Measurements from ENCODE around the gene IARS1. TPM values are rescaled to one million over a fixed set of nuclear protein-coding genes. Genes with fewer than 3 reads are reported as not detected.
A peak's percentile ranks its signal among the peaks of the same experiment; 100 is the strongest.

The IARS1 gene
- total and polyA plus RNA-seq, 2 experiments from 2014 or later = 105 to 310 TPM

- no peaks in the 10 kb centered on the region for H3K9me2 ChIP-seq (ENCODE audit: insufficient read depth)
- no peak for DNase-seq (ENCODE audit: low spot score)
- peaks cover 62% of the 10 kb centered on the region for H3K36me3 Mint-ChIP-seq (ENCODE audit: low read depth)
- H3K4me2 ChIP-seq = no peak overlapping the region; the same call in 1 of the 2 replicates
- 0 out of 2 replicates have a peak, but pooled peaks cover 3% of the 10 kb centered on the region for H3F3A ChIP-seq (replicated peaks; ENCODE audit: low read depth)
- peak overlapping the region; percentile 2; the same call in 2 of the 3 replicates for H3K4me3 Mint-ChIP-seq
- no peaks in the 10 kb centered on the region for H3K27me3 ChIP-seq (ENCODE audit: insufficient read depth)
- no peaks in the 10 kb centered on the region; the same call in 1 of the 2 replicates for H4K20me1 ChIP-seq (replicated peaks; ENCODE audit: insufficient read depth)
- H3K4me1 Mint-ChIP-seq = peaks cover 17% of the 10 kb centered on the region
- ATAC-seq = no peak
- peaks cover 2% of the 10 kb centered on the region; the same call in 2 of the 3 replicates for H3K9me3 Mint-ChIP-seq
- H3K27me3 Mint-ChIP-seq (ENCODE audit: insufficient read depth, low read depth, poor library complexity) = peaks cover 10% of the 10 kb centered on the region
- peaks cover 13% of the 10 kb centered on the region; the same call in 1 of the 2 replicates for H3K4me1 ChIP-seq (ENCODE audit: insufficient read depth)
- H2AFZ ChIP-seq = no peak overlapping the region
- TF ChIP-seq ZNF331 (CRISPR knock-in tag; IDR thresholded peaks at IDR 0.05; ENCODE audit: low read depth) (no peak), POLR2AphosphoS5 (IDR thresholded peaks at IDR 0.05; ENCODE audit: low read depth) (no peak)
- peak overlapping the region; percentile 67; the same call in 1 of the 2 replicates for H3K27ac ChIP-seq (ENCODE audit: low read depth)
- H3K27ac Mint-ChIP-seq = 0 out of 2 replicates have a peak overlapping the region, but pooled peaks have one; percentile 22
- peaks cover 39% of the 10 kb centered on the region for H3K36me3 ChIP-seq (ENCODE audit: insufficient read depth)
- no peak overlapping the region for H3K4me3 ChIP-seq
- peaks cover 35% of the 10 kb centered on the region for H3K79me2 ChIP-seq (replicated peaks; ENCODE audit: insufficient read depth)
These were observed 1.8 kb upstream of the IARS1 start for GRCh38 chr9:92295240-92295790.

- H4K20me1 ChIP-seq (replicated peaks; ENCODE audit: insufficient read depth) = peaks cover 5% of the 10 kb centered on the region; the same call in 1 of the 2 replicates
- peak overlapping the region; percentile 82 for H3K4me2 ChIP-seq
- no peaks in the 10 kb centered on the region for H3K9me2 ChIP-seq (ENCODE audit: insufficient read depth)
- H3K4me3 Mint-ChIP-seq = peak overlapping the region; percentile 96
- H3K4me1 ChIP-seq (ENCODE audit: insufficient read depth) = peaks cover 13% of the 10 kb centered on the region; the same call in 1 of the 2 replicates
- H3K4me1 Mint-ChIP-seq = peaks cover 17% of the 10 kb centered on the region
- peaks cover 10% of the 10 kb centered on the region for H3K27me3 Mint-ChIP-seq (ENCODE audit: insufficient read depth, low read depth, poor library complexity)
- peak overlapping the region; percentile 82 for H3K27ac ChIP-seq (ENCODE audit: low read depth)
- peak overlapping the region; percentile 78; the same call in 1 of the 2 replicates for H2AFZ ChIP-seq
- ATAC-seq (peak; percentile 40), DNase-seq (ENCODE audit: low spot score) (peak; percentile 21)
- peaks cover 45% of the 10 kb centered on the region for H3K79me2 ChIP-seq (replicated peaks; ENCODE audit: insufficient read depth)
- peaks cover 67% of the 10 kb centered on the region for H3K36me3 Mint-ChIP-seq (ENCODE audit: low read depth)
- H3K27ac Mint-ChIP-seq = peak overlapping the region; percentile 99
- peak overlapping the region; percentile 92 for H3K4me3 ChIP-seq
- peaks cover 31% of the 10 kb centered on the region for H3K36me3 ChIP-seq (ENCODE audit: insufficient read depth)
- H3F3A ChIP-seq (replicated peaks; ENCODE audit: low read depth) = 0 out of 2 replicates have a peak, but pooled peaks cover 3% of the 10 kb centered on the region
- peaks cover 2% of the 10 kb centered on the region; the same call in 2 of the 3 replicates for H3K9me3 Mint-ChIP-seq
- H3K27me3 ChIP-seq (ENCODE audit: insufficient read depth) = no peaks in the 10 kb centered on the region
- TF ChIP-seq CTCF (conservative IDR thresholded peaks at IDR 0.05; ENCODE audit: low read depth in 2 of 2) (no peak), JUNB (IDR thresholded peaks at IDR 0.05; ENCODE audit: unreplicated experiment) (no peak), ETS1 (IDR thresholded peaks at IDR 0.05) (no peak), NANOG (IDR thresholded peaks at IDR 0.05; ENCODE audit: borderline replicate concordance) (no peak), EZH2phosphoT487 (IDR thresholded peaks at IDR 0.05; ENCODE audit: unreplicated experiment) (no peak), ZNF114 (CRISPR knock-in tag; IDR thresholded peaks at IDR 0.05) (no peak), POLR2AphosphoS5 (IDR thresholded peaks at IDR 0.05; ENCODE audit: low read depth) (no peak), CREB1 (CRISPR knock-in tag; IDR thresholded peaks at IDR 0.05; ENCODE audit: low read depth) (no peak)
- TF ChIP-seq, protein P1, sequence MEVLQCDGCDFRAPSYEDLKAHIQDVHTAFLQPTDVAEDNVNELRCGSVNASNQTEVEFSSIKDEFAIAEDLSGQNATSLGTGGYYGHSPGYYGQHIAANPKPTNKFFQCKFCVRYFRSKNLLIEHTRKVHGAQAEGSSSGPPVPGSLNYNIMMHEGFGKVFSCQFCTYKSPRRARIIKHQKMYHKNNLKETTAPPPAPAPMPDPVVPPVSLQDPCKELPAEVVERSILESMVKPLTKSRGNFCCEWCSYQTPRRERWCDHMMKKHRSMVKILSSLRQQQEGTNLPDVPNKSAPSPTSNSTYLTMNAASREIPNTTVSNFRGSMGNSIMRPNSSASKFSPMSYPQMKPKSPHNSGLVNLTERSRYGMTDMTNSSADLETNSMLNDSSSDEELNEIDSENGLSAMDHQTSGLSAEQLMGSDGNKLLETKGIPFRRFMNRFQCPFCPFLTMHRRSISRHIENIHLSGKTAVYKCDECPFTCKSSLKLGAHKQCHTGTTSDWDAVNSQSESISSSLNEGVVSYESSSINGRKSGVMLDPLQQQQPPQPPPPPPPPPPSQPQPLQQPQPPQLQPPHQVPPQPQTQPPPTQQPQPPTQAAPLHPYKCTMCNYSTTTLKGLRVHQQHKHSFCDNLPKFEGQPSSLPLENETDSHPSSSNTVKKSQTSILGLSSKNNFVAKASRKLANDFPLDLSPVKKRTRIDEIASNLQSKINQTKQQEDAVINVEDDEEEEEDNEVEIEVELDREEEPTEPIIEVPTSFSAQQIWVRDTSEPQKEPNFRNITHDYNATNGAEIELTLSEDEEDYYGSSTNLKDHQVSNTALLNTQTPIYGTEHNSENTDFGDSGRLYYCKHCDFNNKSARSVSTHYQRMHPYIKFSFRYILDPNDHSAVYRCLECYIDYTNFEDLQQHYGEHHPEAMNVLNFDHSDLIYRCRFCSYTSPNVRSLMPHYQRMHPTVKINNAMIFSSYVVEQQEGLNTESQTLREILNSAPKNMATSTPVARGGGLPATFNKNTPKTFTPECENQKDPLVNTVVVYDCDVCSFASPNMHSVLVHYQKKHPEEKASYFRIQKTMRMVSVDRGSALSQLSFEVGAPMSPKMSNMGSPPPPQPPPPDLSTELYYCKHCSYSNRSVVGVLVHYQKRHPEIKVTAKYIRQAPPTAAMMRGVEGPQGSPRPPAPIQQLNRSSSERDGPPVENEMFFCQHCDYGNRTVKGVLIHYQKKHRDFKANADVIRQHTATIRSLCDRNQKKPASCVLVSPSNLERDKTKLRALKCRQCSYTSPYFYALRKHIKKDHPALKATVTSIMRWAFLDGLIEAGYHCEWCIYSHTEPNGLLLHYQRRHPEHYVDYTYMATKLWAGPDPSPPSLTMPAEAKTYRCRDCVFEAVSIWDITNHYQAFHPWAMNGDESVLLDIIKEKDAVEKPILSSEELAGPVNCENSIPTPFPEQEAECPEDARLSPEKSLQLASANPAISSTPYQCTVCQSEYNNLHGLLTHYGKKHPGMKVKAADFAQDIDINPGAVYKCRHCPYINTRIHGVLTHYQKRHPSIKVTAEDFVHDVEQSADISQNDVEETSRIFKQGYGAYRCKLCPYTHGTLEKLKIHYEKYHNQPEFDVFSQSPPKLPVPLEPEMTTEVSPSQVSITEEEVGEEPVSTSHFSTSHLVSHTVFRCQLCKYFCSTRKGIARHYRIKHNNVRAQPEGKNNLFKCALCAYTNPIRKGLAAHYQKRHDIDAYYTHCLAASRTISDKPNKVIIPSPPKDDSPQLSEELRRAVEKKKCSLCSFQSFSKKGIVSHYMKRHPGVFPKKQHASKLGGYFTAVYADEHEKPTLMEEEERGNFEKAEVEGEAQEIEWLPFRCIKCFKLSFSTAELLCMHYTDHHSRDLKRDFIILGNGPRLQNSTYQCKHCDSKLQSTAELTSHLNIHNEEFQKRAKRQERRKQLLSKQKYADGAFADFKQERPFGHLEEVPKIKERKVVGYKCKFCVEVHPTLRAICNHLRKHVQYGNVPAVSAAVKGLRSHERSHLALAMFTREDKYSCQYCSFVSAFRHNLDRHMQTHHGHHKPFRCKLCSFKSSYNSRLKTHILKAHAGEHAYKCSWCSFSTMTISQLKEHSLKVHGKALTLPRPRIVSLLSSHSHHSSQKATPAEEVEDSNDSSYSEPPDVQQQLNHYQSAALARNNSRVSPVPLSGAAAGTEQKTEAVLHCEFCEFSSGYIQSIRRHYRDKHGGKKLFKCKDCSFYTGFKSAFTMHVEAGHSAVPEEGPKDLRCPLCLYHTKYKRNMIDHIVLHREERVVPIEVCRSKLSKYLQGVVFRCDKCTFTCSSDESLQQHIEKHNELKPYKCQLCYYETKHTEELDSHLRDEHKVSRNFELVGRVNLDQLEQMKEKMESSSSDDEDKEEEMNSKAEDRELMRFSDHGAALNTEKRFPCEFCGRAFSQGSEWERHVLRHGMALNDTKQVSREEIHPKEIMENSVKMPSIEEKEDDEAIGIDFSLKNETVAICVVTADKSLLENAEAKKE (CRISPR knock-in tag; IDR thresholded peaks at IDR 0.05) = no peak
These were observed 790 bp upstream of the IARS1 start for GRCh38 chr9:92294297-92294676.

All from GM23338 (cell line).